ENCODE data around the gene NLRP13.
"Not testable (repeated sequence)": the region's sequence is repeated elsewhere in the genome, so short reads cannot be mapped to it uniquely, and the experiment has no call there.

The NLRP13 gene, protein sequence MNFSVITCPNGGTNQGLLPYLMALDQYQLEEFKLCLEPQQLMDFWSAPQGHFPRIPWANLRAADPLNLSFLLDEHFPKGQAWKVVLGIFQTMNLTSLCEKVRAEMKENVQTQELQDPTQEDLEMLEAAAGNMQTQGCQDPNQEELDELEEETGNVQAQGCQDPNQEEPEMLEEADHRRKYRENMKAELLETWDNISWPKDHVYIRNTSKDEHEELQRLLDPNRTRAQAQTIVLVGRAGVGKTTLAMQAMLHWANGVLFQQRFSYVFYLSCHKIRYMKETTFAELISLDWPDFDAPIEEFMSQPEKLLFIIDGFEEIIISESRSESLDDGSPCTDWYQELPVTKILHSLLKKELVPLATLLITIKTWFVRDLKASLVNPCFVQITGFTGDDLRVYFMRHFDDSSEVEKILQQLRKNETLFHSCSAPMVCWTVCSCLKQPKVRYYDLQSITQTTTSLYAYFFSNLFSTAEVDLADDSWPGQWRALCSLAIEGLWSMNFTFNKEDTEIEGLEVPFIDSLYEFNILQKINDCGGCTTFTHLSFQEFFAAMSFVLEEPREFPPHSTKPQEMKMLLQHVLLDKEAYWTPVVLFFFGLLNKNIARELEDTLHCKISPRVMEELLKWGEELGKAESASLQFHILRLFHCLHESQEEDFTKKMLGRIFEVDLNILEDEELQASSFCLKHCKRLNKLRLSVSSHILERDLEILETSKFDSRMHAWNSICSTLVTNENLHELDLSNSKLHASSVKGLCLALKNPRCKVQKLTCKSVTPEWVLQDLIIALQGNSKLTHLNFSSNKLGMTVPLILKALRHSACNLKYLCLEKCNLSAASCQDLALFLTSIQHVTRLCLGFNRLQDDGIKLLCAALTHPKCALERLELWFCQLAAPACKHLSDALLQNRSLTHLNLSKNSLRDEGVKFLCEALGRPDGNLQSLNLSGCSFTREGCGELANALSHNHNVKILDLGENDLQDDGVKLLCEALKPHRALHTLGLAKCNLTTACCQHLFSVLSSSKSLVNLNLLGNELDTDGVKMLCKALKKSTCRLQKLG

DNA sequence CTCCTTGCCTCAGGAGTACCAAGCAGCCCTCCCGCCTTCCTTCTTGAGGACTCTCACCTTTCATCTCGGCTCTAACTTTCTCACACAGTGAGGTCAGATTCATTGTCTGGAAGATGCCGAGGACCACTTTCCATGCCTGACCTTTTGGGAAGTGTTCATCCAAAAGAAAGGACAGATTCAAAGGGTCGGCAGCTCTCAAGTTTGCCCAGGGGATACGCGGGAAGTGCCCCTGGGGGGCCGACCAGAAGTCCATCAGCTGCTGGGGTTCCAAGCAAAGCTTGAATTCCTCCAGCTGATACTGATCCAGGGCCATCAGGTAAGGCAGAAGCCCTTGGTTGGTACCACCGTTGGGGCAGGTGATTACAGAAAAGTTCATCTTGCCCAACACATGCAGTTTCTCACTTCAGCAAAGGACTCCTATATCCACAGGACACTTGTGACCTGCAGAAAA, at the start of gene NLRP13:
TSS of gene NLRP13 (minus strand) at position 401 of the 451 bp plus-strand sequence. CDS start at position 376, 25 bp downstream.
- no peak for DNase-seq

DNA sequence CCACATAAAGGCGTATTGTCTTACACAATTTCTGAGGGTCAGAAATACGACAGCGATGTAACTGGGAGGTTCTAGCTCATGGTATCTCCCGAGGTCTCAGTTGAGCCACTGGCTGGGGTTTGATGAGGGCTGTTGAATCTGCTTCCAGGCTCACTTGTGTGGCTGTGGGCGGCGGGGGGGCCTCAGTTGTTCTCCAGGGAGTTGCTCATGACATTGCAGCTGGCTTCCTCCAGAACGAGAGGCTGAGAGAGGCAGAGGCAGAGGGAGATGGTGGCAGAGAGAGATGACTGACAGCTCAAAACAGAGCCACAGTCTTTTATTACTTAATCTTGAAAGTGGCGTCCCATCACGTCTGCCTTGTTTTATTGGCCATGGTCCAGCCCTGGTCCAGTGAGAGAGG, 48.3 kb upstream of the NLRP13 start:
- DNase-seq: no peak

DNA sequence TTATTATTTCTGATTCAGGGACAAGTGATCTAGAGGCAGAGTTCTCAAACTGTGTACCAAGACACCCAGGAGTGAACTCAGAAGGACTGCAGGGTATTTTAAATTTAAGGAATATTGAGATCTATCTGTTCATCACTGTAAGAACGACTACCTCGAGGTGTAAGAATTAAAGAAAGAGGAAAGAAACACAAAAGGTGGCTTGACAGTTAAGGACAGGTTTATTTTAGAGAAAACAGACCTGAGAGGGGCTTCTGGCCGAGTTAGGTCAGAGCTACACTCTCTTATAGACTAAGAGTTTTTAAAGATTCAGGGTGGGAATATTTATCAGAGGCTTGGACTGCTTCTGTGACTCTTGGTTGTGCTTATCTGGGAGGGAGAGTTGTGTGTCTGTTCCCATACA, 41.8 kb upstream of the NLRP13 start:
- DNase-seq: no peak

DNA sequence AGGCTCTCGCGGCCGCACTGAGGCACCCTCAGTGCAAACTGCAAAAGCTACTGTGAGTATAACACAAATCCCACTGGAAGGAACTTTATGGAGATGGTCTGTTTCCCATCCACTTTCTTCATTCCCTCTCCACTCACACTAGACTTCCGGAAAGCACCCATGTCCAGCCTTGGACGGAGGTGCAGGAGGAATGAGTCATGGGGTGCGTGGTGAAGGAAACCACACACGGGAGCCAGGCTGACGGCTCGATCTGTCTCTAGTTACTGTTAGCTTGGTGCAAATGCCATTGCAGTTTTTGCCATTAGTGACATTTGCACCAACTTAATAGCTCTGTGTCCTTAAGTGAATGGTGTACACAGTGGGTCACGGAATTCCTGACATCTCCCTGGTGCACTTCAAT, 30.1 kb upstream of the NLRP13 start:
- no peak for DNase-seq

DNA sequence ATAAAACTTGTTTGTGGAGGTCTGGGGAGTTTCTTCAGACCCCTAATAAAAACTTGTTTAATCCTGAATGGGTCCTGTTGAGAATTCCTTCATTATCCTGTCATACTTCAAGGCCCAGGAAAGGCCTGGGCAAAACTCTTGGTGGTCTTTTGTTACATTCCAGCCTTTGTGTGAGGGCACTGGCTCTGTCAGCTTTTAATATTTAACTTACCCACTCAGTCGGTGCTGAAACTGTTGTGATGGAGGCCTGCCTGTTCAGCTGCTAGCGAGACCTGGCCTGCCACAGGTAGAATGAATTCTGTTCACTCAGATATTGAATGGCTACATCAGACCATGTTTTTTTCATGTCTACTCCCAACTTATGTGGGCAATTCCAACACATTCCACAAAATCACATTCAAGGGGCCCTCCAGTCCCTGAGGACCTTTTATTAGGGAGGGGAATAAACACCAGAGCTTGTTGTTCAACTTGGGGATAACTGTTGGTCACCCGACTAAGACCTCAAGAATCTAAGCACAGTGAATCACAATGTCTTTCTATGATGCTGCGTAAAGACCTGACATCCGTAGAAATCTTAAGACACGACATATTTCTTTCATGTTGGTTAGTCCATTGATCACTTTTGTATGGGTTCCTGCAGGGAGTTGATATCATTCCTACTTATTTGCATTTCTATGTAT, 28.0 kb upstream of the NLRP13 start:
- DNase-seq: no peak

DNA sequence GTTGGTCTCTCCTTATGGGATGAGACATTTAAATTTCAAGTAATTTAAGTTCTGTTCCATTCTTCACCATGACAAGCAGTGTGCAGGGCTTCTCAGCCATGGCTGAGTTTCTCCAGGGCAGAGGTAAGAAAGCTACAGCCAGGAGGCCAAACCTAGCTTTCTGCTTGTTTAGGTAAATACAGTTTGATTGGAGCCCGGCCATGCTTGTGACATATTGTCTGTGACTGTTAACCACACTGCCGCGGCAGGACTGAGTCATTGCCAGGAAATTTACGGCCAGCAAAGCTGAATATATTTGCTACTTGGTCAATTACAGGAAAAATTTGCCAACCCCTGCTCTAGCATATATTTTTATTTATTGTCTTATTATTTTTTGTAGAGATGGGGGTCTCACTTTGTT, 26.2 kb upstream of the NLRP13 start:
- DNase-seq: no peak

DNA sequence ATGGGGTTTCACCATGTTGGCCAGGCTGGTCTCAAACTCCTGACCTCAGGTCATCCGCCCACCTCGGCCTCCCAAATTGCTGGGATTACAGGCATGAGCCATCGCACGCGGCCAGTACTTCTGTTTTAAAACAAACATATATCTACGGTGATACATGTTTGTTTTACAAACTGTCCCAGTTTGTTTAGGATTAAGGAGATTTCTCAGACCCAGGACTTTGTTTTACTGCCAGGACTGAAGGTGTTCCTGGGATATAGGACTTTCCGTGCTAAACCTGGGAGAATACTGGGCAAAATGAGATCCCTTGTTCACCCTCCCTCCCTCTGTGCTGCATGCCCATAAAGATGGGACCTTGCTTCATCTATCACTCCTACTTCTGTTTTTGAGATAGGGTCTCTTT, 24.3 kb upstream of the NLRP13 start:
- DNase-seq: no peak

DNA sequence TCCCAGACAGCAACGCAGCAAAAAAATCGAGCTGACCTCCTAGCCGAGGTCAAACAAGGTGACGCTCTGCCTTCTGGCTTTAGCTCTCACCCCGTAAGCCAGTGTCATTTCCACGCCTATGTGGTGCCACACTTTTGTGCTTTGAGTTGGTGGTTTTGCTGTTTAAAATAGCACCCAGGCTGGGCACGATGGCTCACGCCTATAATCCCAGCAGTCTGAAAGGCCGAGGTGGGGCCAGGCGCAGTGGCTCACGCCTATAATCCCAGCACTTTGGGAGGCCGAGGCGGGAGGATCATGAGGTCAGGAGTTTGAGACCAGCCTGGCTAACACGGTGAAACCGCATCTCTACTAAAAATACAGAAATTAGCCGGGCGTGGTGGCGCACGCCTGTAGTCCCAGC, 18.4 kb upstream of the NLRP13 start:
- DNase-seq: not testable (repeated sequence)

DNA sequence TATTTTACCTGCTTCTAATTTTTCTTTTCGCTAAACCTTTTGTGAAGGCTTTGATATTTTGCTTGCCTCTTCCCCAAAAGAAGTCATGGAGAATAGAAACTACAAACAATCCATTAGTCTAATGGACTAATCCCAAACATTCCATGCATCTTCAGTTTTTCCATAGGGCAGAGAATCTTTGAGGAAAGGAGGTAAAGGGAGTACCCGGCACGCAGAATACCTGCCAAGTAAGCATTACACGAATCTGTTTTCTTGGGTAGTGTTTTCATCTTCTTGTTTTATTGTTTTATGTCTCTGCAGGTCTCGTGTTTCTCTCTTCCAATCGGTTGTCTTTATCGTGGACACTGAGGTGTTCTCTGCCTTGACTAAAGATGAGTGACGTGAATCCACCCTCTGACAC, 15.4 kb upstream of the NLRP13 start, which contains the start of gene NLRP8:
TSS of gene NLRP8 (plus strand) at position 301 of the 400 bp plus-strand sequence.
- no peak for DNase-seq

DNA sequence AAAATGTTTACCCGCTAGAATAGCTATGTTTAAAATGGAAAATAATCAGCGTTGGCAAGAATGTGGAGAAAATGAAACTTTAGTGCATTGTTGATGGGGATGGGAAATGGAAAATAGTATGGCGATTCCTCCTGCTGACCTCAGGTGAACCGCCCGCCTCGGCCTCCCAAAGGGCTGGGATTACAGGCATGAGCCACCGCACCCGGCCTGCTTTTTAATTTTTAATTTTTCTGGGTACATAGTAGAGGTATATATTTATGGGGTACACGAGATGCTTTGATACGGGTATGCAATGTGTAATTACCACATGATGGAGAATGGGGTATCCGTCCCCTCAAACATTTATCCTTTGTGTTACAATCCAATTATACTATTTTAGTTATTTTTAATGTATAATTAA, 8.2 kb upstream of the NLRP13 start:
- DNase-seq: no peak

DNA sequence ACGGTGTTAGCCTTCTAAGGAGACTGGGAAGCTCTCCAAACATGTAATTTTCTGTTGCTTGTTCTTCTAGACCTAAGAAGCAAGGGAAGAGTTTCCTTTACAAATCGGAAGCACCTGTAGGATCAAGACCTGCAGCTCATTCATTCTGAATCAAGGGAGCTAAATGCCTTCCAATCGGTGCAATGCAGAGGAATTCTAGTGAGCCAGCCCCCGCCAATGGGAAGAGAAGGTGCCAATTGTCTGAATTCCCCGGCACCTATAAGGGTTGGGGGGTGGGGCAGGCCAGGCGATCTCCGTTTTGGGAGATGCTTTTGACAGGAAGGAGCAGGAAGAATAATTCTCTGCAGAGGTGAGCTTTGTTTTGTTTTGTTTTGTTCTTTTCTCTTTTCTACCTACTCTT, 7.1 kb upstream of the NLRP13 start:
- no peak for DNase-seq

DNA sequence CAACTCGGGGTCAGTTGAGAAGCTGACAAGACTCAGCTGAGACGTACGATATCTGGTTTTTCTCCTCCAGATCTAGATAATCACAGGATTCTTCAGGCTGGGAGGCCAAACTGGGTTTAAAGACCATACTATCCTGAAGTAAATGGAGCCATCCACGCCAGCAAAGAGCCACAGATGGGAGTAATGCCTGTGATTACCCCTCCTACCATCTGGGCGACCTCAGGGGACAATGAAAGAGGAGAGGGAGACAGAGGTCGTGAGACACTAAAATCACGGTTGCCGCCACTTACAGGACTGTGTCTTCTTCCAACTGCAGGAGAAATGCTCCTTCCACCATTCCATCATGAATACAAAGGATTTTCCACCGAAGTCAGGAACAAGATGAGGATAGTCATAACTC, 3.1 kb upstream of the NLRP13 start:
- no peak for DNase-seq

DNA sequence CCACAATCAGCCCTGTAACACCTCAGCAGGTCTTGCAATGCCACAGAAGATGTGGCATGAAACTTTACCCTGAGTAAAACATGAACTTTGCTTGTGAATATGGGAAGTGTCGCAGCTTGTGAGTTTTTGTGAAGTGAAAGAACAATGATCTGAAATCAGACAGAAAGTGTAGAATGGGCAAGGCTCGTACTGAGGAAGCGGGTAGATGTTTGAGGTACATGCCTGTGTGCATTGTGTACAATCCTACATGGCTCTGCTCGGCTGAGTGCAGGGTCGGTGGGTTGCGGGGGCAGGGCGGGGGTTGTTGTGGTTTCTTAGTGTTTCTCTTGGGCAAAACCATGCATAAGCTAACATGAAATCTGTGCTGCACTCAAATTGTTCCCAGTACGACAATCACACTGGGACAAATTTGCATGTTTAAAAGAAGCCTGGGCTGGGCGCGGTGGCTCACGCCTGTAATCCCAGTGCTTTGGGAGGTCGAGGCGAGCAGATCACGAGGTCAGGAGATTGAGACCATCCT, 1.1 kb downstream of the NLRP13 start:
- no peak for DNase-seq

DNA sequence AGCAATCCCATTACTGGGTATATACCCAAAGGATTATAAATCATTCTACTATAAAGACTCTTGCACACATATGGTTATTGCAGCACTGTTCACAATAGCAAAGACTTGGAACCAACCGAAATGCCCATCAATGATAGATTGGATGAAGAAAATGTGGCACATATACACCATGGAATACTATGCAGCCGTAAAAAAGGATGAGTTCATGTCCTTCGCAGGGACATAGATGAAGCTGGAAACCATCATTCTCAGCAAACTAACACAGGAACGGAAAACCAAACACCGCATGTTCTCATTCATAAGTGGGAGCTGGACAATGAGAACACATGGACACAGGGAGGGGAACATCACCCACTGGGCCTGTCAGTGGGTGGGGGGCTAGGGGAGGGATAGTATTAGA, 2.9 kb downstream of the NLRP13 start:
- not testable (repeated sequence) for DNase-seq

DNA sequence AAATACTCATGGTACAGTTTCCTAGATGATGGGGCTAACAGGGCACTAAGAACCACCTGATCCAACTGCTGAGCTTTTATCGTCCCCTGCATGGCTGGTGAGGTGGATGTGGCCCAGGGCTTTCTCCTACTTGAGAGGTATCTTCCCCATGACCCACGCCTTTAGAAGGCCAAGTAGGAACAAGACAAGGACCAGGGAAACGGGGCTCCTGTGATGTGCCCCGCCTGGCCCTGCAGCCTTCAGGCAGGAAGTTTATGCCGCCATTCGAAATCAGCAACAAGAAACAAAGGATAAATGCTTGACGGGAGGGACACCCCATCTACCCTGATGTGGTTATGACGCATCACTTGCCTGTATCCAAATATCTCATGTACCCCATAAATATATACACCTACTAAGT, 4.1 kb downstream of the NLRP13 start:
- DNase-seq: no peak

DNA sequence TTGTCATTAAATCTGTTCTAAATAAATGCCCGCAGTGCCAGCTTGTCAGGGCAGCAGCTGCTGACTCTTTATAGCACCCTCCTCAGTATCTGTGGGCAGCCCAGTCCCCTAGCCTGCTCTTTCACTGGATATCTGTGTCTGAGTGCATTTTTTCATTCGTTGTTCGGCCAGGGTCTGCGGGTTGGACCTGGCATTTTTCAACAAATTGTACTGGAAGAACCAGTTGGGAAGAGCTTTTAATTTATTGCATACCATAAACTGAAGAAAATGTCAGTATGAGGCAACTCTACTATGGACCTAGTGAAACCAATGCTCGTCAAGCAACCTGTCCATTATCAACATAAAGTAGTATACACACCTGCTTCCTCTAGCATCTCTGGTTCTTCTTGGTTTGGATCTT, 8.6 kb downstream of the NLRP13 start:
- no peak for DNase-seq

DNA sequence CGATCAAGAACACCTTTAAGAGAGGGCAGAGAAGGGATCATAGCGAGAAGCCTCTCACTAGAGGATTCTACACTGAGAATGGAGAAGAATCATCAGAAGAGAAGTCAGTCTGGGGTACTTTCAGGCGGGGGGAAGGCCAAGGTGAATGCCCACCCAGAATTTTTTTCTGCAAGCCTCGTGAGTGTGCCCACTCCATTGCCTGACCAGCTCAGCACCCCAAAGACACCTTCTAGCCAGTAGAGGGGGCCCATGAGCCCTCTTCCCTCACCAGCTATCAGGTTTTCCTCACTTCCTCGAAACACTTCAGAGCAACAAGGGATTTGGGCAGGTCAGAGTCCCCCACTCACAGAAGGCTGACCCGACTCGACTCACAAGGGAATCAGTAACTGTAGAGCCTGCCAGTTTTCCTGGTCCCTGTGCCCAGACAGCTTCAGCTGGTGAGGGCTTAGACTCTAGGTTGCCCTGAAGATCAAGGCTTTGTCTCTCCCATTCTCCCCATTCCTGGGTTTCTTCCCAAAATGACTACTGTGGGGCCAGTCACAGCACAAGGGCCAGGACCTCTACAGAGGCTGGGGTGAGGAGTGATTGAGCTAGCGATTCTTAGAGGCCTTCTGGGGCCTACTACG, 18.4 kb downstream of the NLRP13 start:
- peak; percentile 4 for DNase-seq

DNA sequence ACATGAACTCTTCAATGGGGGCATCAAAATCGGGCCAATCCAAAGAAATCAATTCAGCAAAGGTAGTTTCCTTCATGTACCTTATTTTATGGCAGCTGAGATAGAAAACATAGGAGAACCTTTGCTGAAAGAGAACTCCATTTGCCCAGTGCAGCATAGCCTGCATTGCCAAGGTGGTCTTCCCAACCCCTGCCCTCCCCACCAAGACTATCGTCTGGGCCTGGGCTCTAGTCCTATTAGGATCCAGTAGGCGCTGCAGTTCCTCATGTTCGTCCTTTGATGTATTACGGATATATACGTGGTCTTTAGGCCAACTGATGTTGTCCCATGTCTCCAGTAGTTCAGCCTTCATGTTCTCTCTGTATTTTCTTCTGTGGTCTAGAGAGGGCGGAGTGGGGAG, 19.2 kb downstream of the NLRP13 start:
- no peak for DNase-seq

DNA sequence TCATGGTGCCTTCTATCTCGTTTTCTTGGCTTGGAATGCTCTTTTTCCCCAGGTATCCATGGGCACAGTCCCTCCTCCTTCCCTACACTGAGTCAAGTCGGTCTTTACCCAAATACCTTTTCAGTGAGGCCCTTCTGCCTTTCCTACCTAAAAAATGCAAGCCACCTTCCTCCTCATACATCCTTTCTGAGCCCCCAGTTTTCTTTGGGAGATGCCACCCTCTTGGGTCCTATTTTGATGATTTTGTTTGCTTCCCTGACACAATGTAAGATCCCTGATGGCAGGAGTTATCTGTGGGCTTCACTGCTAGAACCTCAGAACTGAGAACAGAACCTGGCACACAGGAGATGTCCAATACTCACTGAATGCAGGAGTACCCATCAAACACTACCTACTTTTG, 22.3 kb downstream of the NLRP13 start:
- DNase-seq: no peak

DNA sequence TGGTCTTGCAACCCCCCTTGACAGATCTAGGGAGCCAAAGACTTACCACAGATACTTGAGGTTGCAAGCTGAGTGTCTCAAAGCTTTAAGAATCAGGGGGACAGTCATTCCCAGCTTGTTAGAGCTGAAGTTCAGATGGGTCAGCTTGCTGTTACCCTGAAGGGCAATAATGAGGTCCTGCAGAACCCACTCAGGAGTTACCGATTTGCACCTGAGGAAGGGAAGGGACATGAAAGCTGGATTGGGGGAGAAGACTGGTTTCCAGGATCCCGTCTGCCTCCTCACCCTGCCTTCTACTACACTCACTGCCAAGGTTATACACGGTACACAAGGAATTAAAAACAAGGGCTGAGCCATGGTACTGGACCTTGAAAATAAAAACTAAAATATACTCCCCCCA, 24.4 kb downstream of the NLRP13 start:
- no peak for DNase-seq

DNA sequence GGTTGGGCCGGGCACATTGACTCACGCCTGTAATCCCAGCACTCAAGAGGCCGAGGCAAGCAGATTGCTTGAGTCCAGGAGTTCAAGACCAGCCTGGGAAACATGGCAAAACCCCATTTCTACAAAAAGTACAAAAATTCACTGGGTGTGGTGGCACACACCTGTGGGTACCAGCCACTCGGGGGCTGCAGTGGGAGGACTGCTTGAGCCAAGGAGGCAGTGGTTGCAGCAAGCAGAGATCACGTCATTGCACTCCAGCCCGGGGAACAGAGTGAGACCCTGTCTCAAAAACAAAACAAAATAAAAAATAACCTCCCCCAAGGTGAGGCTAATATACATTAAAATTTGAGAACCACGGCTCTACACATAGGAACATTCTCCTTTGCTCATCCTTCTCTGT, 24.9 kb downstream of the NLRP13 start:
- DNase-seq: no peak

DNA sequence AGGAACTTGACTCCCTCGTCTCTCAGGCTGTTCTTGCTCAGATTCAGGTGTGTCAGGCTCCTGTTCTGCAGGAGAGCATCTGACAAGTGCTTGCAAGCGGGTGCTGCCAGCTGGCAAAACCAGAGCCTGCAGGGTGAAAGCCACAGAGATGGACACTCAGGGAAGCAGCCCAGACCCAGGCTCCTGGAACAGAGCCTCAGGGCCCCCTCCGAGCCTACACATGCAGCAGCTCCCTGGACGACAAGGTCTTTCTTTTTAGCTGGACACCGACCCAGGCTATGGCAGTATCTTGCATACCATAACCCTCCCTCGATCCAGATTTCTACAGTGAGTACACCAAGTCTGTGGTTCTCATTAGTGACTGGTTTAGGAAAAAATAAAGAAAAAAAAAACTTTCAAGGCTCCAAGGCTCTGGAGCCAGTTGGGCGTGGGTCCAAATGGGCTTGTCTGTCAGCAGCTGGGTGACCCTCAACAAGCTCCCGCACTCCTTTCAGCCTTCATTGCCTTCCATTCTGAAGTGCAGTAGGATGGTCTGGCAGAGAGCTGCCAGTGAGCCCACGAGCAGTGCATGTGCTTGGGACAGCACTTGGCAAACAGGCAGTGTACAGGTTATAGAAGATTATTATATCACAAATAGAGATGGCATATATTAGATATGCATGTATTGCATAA, 29.9 kb downstream of the NLRP13 start:
- no peak for DNase-seq

Measured in hematopoietic multipotent progenitor cell treated with erythropoietin and hydrocortisone succinate and interleukin-3 and kit ligand, for 8 days (in vitro differentiated cells).